ENCODE data around the gene MORN1.

The MORN1 gene

GRCh38 chr1:2350501-2350900, 40.9 kb downstream of the MORN1 start:
- Histone ChIP-seq H3K4me3 (ENCODE audit: low read depth, low read length) (no peak overlapping the region), H3K36me3 (no peaks in the 10 kb centered on the region), H3K27ac (no peak overlapping the region), H3K9me3 (ENCODE audit: severe bottlenecking) (no peaks in the 10 kb centered on the region), H3K27me3 (ENCODE audit: insufficient read depth, low read depth, severe bottlenecking) (no peaks in the 10 kb centered on the region)
- no peak for TF ChIP-seq CTCF (IDR thresholded peaks at IDR 0.05; ENCODE audit: low read depth, low read length)
- DNase-seq = no peak

- TF ChIP-seq CTCF (IDR thresholded peaks at IDR 0.05; ENCODE audit: low read depth, low read length) = no peak
- Histone ChIP-seq H3K4me3 (ENCODE audit: low read depth, low read length) (no peak overlapping the region), H3K27me3 (ENCODE audit: insufficient read depth, low read depth, severe bottlenecking) (no peaks in the 10 kb centered on the region), H3K36me3 (no peaks in the 10 kb centered on the region), H3K27ac (no peak overlapping the region), H3K9me3 (ENCODE audit: severe bottlenecking) (no peaks in the 10 kb centered on the region)
- no peak for DNase-seq
Measured at GRCh38 chr1:2349806-2350205, 41.5 kb downstream of the MORN1 start.

GRCh38 chr1:2348346-2349325, 42.7 kb downstream of the MORN1 start:
- no peaks in the 10 kb centered on the region for H3K36me3 ChIP-seq
- DNase-seq = no peak
- no peak for TF ChIP-seq CTCF (IDR thresholded peaks at IDR 0.05; ENCODE audit: low read depth, low read length)
- no peaks in the 10 kb centered on the region for H3K9me3 ChIP-seq (ENCODE audit: severe bottlenecking)
- no peaks in the 10 kb centered on the region for H3K27me3 ChIP-seq (ENCODE audit: insufficient read depth, low read depth, severe bottlenecking)
- no peak overlapping the region for H3K27ac ChIP-seq
- H3K4me3 ChIP-seq (ENCODE audit: low read depth, low read length) = no peak overlapping the region

- no peaks in the 10 kb centered on the region for H3K27me3 ChIP-seq (ENCODE audit: insufficient read depth, low read depth, severe bottlenecking)
- no peak for TF ChIP-seq CTCF (IDR thresholded peaks at IDR 0.05; ENCODE audit: low read depth, low read length)
- no peak overlapping the region for H3K27ac ChIP-seq
- H3K36me3 ChIP-seq = no peaks in the 10 kb centered on the region
- H3K9me3 ChIP-seq (ENCODE audit: severe bottlenecking) = no peaks in the 10 kb centered on the region
- H3K4me3 ChIP-seq (ENCODE audit: low read depth, low read length) = no peak overlapping the region
- no peak for DNase-seq
Measured at GRCh38 chr1:2347896-2348295, 43.5 kb downstream of the MORN1 start.

- Histone ChIP-seq H3K9me3 (ENCODE audit: severe bottlenecking) (no peaks in the 10 kb centered on the region), H3K27ac (no peak overlapping the region), H3K27me3 (ENCODE audit: insufficient read depth, low read depth, severe bottlenecking) (no peaks in the 10 kb centered on the region), H3K4me3 (ENCODE audit: low read depth, low read length) (no peak overlapping the region), H3K36me3 (no peaks in the 10 kb centered on the region)
- TF ChIP-seq CTCF (IDR thresholded peaks at IDR 0.05; ENCODE audit: low read depth, low read length) = no peak
- no peak for DNase-seq
Measured at GRCh38 chr1:2347409-2347785, 44.0 kb downstream of the MORN1 start.
